ENCODE results near the gene AGO1.
"Not testable (repeated sequence)": the region's sequence is repeated elsewhere in the genome, so short reads cannot be mapped to it uniquely, and the experiment has no call there.

The AGO1 gene

GRCh38 chr1:35870651-35871309, 12.2 kb upstream of the AGO1 start:
- DNase-seq: no peak

- no peak for DNase-seq
Measured at GRCh38 chr1:35873243-35873750, 9.7 kb upstream of the AGO1 start.

- DNase-seq: not testable (repeated sequence)
Measured at GRCh38 chr1:35874115-35874514, 8.9 kb upstream of the AGO1 start.

GRCh38 chr1:35876988-35877387, 6.0 kb upstream of the AGO1 start:
- DNase-seq: peak; percentile 23

- DNase-seq: no peak
Measured at GRCh38 chr1:35881850-35882273, 1.1 kb upstream of the AGO1 start.

- DNase-seq: no peak
Measured at GRCh38 chr1:35882586-35882944, 444 bp upstream of the AGO1 start.

GRCh38 chr1:35883635-35884101, 659 bp downstream of the AGO1 start:
- DNase-seq: peak; percentile 30

GRCh38 chr1:35884934-35885333, 1.9 kb downstream of the AGO1 start:
- no peak for DNase-seq

- DNase-seq: peak; percentile 6
Measured at GRCh38 chr1:35885961-35886558, 3.1 kb downstream of the AGO1 start.

GRCh38 chr1:35886577-35887431, 3.8 kb downstream of the AGO1 start:
- DNase-seq: peak; percentile 8

GRCh38 chr1:35887508-35887907, 4.5 kb downstream of the AGO1 start:
- no peak for DNase-seq

GRCh38 chr1:35888255-35888654, 5.2 kb downstream of the AGO1 start:
- no peak for DNase-seq

GRCh38 chr1:35888981-35889380, 6.0 kb downstream of the AGO1 start:
- DNase-seq: not testable (repeated sequence)

- no peak for DNase-seq
Measured at GRCh38 chr1:35893051-35893879, 10.3 kb downstream of the AGO1 start.

- peak; percentile 38 for DNase-seq
Measured at GRCh38 chr1:35894183-35894582, 11.2 kb downstream of the AGO1 start.

GRCh38 chr1:35894656-35895055, 11.6 kb downstream of the AGO1 start:
- DNase-seq: no peak

GRCh38 chr1:35899941-35900340, 16.9 kb downstream of the AGO1 start:
- DNase-seq: no peak

GRCh38 chr1:35901235-35901634, 18.2 kb downstream of the AGO1 start:
- DNase-seq: no peak

- no peak for DNase-seq
Measured at GRCh38 chr1:35902671-35903070, 19.7 kb downstream of the AGO1 start.

GRCh38 chr1:35914717-35915116, 31.7 kb downstream of the AGO1 start:
- no peak for DNase-seq

GRCh38 chr1:35915693-35916092, 32.7 kb downstream of the AGO1 start:
- DNase-seq: no peak

- no peak for DNase-seq
Measured at GRCh38 chr1:35923791-35924221, 40.8 kb downstream of the AGO1 start.

GRCh38 chr1:35924838-35925237, 41.8 kb downstream of the AGO1 start:
- DNase-seq: no peak

All from fibroblast of skin of right biceps (primary cell).